HK-2 (cell line): ENCODE results near the gene TGFBI.
"Not testable (repeated sequence)": the region's sequence is repeated elsewhere in the genome, so short reads cannot be mapped to it uniquely, and the experiment has no call there.

Source experiments
- DNase-seq: peaks from one replicate; pipeline ENCODE4 v3.0.0-alpha.2; 2018; ENCODE audit not compliant: unreplicated experiment

The TGFBI gene

DNA sequence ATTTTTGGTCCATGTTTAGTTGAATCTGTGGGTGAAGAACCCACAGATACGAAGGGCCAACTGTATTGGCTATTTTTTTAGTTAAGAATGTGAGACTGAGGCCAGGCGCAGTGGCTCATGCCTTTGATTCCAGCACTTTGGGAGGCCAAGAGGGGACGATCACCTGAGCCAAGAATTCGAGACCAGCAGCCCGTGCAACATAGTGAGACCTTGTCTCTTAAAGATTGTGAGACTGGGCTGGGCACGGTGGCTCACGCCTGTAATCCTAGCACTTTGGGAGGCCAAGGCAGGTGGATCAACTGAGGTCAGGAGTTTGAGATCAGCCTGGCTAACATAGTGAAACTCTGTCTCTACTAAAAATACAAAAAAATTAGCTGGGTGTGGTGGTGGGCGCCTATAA is 16.2 kb downstream of the TGFBI start:
- DNase-seq: not testable (repeated sequence)

DNA sequence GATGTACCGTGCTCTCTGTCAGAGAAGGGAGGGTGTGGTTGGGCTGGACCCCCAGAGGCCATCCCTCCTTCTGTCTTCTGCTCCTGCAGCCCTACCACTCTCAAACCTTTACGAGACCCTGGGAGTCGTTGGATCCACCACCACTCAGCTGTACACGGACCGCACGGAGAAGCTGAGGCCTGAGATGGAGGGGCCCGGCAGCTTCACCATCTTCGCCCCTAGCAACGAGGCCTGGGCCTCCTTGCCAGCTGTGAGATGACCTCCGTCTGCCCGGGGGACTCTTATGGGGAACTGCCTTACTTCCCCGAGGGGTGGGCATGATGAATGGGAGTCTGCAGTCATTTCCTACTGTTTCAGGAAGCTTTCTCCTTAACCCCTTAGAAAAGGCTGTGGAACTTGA is 17.5 kb downstream of the TGFBI start:
- DNase-seq: no peak

DNA sequence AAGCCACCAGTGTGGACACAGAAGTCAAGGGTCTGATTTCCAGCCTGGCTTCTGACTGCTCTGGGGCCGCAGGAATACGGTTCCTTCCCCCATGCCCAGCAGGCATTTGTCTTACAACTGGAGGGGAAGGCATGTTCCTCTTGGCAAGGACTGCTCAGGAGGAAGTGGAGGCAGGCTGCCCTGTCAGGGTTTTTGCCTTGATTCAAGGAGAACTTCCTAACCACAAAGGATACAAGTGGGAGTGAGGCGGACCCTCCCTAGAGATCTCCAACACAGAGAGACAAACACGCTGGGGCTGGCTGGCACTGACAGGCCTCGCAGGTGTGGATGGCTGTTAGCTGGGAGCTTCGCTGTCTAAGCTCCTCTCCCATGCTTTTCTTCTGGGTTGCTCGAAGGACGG is 19.1 kb downstream of the TGFBI start:
- no peak for DNase-seq

DNA sequence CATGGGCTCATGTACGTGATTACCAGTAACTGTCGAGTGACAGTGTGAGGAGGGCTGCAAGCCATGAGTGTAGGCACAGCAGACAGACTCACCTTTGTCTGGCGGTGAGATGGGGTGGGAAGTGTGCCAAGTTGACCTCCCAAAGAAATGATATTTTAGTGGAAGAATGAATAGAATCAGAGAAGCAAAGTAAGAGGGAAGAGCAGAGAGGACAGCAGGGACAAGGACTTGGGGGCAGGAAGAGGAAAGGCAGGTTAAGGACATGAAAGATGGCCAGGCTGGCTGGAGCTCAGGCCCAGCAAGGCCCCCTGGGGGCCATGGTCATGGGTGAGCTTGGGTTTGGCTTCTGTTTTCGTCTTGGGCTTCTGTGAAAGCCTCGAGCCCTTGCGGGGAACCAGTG is 20.2 kb downstream of the TGFBI start:
- DNase-seq: no peak

DNA sequence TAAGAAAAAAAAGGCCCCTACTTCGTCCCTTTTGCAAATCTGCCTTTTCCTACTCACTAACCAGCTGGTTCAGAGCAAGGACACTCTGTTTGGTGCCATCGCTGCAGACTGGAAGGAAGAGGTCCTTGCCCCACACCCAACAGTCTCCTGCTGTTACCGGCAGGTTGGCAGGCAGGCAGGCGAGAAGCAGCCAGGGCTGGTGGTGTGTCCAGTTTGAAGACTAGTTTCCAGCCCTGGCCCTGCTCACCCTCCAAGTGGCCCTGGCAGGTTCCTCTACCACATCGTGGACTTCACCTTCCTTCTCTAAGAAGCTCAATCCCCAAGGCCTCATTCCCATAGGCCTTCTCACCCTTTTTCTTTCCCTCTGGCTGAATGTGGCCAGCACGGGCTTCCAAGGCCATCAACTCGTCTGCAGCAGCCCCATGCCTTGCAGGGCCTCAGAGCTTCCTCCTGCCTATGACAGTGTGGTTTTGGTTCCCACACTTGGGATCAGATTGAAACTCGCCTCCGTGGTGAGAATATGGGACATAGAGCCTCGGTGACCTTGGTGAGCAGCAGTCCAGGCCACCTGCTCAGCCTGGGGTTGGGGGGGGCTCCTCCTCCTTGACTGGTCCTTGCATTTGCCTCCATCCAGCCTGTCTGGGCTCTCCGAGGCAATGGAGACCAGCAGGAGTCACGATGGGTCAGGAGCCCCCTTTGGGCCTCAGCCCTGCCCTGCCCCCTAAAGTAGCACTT is 22.9 kb downstream of the TGFBI start:
- no peak for DNase-seq

DNA sequence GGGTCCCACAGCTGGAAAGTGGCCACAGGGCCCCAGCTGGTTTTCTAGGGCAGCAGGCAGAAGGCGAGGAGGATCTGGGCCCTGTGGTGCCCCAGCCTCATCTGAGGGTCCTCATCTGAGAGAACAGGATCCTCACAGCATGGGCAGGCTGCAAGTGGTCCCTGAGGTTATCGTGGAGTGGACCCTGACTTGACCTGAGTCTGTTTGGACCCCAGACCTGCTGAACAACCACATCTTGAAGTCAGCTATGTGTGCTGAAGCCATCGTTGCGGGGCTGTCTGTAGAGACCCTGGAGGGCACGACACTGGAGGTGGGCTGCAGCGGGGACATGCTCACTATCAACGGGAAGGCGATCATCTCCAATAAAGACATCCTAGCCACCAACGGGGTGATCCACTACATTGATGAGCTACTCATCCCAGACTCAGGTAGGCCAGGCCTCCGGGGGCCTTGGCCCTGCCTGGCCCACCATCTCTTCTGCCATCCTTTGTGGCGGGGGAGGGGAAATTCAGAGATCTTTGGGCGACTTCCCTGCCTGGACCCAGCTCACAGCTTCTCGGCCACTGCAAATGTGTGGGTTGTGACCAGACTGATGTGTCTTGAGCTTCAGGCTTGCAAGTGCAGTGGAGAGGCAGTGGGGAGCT is 24.0 kb downstream of the TGFBI start:
- no peak for DNase-seq

DNA sequence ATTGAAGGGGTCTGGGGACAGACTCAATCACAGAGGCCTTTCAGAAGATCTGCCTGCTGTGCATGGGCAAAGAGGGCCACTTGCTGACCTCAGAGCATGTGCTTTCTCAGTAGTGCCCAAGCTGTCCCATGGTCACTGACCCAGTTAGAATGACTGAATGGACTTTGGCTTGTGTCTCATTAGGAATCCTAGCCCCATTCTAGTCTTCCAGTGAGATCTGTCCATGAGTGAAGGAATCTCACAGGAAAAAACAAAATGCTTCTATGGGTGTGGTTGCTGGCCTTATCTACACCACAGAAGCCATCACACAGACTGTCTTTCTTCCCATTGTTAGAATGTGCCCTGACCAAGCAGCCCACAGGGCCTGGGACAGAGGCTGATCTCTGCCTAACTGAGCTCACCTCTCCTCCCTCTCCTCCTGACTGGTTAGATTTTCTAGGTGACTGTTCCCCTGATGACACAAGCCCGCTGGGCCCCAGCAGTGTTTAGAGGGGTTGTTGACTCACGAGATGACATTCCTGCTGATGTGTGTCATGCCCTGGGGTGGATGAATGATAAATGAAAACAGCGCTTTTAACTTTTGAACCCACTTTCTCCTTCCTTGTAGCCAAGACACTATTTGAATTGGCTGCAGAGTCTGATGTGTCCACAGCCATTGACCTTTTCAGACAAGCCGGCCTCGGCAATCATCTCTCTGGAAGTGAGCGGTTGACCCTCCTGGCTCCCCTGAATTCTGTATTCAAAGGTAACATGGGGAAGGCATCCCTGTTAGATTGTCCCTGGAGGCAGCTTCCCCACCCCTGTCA is 24.8 kb downstream of the TGFBI start:
- peak; percentile 83 for DNase-seq

DNA sequence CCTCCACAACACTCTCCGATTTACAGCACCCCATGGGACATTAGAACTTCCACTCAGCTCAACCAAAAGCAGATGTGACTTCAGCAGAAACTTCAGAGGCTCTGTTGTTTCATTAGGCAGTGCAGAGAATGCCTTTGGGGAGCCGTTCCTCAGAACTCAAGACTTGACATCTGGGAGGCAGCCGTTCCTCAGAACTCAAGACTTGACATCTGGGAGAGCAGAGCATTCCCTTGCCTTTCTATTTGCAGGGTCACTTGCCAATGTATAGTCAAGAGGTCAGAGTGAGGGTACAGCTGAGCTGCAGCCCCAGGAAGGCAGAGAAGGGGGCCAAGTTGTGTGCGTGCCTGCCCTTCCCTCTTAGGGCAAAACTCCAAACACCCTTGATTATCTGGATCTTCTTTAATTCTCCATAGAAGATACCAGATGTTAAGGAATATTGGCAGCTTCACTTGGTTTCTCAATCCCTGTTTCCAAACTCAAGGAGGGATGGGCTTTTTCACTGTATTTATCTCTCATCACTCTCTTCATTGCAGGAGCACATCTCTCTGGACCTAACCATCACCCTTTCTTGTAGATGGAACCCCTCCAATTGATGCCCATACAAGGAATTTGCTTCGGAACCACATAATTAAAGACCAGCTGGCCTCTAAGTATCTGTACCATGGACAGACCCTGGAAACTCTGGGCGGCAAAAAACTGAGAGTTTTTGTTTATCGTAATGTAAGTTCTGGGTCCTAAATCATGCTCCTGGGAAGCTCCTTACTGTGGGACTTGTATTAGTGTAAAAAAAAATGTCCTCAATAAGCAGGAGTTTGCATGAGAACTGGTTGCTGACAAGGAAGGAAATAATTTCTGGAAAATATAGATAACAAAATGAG is 25.6 kb downstream of the TGFBI start:
- no peak for DNase-seq

DNA sequence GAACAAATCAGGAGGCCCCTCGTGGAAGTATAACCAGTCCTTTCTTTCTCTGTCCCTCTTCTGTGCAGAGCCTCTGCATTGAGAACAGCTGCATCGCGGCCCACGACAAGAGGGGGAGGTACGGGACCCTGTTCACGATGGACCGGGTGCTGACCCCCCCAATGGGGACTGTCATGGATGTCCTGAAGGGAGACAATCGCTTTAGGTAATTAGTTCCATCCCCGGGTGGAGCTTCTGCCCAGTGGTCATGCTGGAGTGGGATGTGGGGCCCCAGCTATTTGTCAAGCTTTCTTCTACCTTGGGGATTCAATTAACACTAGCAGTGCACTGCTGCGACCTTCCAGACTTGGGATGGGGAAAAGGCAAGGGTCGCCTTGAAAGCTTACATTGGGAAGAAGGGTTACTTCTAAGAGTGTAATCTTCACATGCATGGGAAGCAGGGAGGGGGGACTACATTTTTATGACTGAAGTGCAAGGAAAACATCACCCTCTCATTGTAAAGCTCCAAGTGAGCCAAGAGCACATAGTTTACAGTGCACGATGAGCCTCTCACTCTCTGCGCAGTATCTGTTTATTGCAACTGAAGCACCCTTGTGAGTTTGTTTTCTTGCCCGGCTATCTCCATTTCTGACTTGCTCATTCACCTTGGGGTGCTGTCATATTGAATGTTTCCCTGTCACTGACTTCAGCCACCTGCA is 27.0 kb downstream of the TGFBI start:
- DNase-seq: no peak

DNA sequence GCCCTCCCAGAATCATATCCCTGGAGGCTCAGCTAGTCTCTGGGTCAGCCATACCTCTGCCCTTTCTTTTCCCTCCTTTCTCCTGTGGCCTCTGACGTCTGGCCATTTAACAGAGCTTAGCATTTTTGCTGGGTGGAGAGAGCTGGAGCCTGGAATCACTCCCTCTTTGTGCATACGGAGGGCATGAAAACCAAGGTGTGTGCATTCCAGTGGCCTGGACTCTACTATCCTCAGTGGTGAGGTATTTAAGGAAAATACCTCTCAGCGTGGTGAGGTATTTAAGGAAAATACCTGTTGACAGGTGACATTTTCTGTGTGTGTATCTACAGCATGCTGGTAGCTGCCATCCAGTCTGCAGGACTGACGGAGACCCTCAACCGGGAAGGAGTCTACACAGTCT is 27.5 kb downstream of the TGFBI start:
- no peak for DNase-seq

DNA sequence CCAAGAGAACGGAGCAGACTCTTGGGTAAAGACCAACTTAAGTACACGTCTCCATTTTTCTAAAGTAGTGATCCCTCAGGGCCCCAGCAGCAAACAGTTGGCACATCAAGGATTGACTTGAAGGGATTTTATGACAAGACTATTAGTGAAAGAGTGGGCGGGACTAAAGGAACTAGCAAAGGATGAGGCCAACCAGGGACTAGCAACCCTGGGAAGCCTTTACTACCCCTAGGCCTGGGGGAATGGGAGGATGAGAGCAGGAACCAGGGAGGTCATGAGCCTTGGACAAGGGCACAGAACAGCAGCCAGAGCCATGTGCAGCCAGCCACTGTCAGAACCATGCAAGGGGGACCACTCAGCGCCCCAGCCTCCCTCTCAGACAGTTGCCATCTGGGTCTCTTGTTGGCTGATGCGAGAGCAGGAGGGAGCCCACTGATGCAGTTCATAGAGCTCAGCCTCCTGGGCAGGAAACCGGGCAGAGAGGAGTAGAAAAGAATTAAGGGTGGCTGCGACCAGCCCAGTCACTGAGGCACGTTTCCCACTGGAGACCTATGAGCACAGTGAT is 28.1 kb downstream of the TGFBI start:
- no peak for DNase-seq

DNA sequence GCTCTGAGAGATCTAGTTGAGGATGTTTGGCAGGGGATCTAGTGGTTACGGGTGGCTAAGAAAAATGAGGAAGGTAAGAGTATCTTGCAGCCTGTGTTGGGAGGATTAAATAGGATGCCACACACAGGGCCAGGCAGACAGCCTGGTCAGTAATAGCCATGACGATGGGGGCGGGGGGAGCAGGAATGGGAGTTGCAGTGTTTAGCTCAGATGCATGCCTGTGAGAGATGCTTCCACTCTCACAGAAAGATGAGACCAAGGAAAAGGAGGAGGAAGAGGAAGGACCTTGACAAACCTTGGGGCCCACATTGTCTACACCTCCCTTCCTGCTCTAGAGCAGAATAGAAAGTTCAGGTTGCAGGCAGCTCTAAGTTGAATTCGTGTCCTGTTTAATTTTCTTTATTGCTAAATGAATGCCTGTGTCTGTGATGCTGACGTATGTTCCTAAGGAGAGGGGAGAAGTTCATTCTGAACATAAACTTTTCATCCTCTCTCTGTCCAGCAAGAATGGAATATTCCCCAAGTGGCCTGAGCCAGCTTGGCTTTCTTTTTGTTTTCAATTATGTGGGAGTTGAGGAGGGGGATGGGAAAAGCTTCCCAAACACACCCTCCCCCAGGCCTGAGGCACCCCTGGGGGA is 28.7 kb downstream of the TGFBI start:
- no peak for DNase-seq

DNA sequence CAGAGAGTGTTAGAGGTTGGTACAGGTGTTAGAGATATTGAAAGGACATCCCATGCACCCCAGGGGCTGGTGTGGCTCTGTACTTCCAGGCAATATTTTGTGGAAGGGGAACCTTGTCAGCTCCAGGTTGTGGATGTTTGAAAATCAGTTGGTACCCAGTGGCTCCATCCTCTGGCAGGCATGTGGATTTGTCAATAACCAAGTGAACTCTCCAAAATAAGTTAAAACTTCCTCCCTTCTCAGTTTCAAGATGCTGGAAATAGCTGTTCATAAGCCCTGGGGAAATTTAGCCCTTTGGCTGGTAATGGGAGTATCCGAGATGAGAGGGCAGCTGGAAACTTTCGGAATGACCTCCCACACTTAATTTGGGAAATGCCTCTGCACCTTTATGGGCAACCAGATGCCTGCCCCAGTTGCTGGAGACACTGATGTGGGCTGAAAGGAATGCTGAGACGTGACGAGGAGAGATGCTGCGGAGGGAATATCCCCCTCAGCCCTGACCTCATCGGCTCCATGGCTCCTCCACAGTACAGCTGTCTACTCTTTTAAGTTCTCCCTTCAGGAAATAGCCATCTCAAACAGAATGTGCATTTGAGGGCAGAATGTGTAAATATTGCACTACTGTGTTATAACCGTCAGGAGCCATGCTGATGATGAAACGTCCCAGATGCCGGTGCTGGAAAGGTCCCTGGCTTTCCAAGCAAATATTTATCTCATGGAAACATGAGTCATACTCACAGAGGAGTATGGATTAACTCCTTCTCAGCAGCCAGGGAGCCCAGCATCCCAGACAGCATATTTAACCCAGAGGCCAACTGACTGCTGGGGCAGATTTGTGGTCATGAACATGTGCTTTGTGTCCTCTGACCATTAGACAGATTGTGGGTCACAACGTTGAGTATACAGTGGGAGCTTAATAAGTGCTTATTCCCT is 29.5 kb downstream of the TGFBI start:
- DNase-seq: peak; percentile 80

DNA sequence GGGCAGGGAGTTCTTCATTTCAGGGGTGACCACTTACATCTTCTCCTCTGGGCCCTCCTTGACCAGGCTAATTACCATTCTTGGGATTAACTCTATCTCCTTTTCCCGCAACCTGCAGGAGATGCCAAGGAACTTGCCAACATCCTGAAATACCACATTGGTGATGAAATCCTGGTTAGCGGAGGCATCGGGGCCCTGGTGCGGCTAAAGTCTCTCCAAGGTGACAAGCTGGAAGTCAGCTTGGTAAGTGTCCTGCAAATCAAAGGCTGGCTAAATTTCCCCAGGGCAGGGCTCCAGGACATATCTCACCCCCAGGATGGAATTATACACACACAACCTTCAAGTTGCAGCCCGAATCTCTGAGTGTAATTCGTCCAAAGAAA is 30.2 kb downstream of the TGFBI start:
- DNase-seq: no peak

DNA sequence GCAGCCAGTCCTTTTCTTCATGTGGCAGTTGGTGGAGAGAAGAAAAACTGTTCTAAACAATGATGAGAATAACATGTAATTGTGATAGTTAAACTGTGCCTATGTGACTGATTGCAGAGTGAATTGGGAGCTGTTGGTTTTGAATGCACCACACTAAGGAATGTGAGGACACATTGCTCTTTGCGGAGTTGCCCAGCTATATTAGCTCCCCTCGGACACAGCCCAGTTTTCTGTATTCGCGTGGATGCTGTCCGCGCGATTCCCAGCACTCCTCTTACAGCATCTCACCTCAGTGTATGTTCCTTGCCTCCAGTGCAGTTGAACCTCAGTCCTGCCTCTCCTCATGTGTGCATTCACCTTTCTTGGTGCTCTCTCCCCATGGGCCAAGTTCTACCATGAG is 32.2 kb downstream of the TGFBI start:
- no peak for DNase-seq

DNA sequence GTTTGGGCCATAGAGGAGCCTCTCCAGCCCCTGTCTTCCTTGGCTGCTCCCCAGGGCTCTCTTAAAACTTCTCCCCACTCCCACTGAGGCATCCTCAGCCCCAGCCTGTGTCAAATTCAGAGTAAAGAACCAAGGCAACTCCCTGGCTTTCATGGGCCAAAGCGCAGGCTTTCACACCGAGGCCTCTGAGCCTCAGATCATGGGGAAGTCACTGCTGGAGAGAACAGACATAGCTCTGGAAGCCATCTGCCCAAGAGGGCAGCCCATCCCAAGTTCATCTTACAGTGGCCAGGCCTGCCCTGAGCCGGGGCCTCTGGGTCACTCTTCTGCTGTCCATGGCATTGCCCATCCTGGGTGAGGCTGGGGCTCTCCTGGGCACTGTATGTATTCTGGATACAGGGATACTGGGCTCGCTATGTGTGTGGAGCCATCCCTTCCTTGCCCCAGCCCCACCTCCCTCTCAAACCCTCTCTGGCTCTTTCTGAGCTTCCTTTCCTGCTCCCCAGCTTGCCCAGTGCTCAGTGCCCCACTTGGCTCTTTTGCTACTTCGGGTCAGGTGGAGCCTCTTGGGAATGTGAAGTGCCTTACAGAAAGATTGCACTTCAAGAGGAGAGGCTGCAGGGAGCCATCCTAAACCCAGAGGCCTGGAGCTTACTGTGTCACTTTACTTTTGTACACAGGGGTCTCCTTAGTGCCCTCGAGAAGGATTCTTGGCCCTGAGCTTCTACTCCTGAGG is 33.0 kb downstream of the TGFBI start:
- no peak for DNase-seq

DNA sequence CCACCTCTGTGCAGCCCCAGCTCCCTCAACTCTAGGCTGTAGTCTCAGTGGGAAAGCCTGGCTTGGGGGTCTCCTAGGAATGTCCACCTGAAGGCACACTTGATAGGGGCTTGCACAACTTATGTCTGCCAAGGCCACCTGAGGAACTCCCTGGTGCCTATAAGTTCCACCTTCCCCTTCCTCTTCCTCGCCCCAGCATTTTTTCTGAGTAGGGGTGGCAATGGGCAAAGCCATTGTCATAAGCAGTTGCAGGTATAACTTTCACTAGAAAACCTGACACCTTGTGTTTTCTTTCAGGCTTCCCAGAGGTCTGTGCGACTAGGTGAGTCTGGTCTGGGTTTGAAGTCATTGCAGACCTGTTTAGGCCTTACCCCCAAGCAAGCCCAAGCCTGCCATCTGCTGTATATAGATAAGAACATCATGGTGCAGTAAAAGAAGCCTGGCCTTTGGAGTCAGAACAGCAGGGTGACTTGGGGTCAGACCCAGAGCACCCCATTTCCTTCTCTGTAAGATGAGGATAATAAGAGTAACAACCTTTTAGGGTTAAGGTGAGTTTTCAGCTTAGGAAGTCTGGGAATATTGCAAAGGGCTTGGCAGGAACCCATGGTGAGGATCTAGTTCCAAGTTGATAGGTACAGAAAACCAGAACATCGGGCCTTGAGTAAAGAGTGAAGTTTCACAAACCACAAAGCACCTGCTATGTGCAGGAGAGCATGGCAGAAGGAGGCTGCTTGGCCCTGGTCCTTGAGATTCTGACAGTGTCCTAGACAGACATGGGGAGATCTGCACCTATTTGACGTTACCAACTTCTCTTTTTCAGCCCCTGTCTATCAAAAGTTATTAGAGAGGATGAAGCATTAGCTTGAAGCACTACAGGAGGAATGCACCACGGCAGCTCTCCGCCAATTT is 33.8 kb downstream of the TGFBI start:
- DNase-seq: no peak
